Adrenal gland (tissue), 5 donors: Measurements from ENCODE around the gene LYSMD1.

ENCODE experiments used
- POLR2A ChIP-seq, 2 donors: fragments of 450-650 bp; IDR thresholded peaks; one replicate each; pipeline ENCODE4 v1.6.1; 2017; ENCODE audit warnings: antibody characterized with exemption in 2 of 2, mild to moderate bottlenecking in 2 of 2, moderate library complexity in 1 of 2
- TF ChIP-seq, protein P1 (sequence below), 6 experiments: fragments of 450-650 bp in 4 of 6; fragments of 200-600 bp in 2 of 6; sonication (generic) in 1 of 6; IDR thresholded peaks; 1 replicate in 5 of 6; 2 replicates in 1 of 6; pipeline versions ENCODE4 v1.5.1 to v1.8.0; 2016 to 2021; ENCODE audit warnings: antibody characterized with exemption in 6 of 6, mild to moderate bottlenecking in 2 of 6, moderate library complexity in 1 of 6
- donor health status: DM: no; HTN: no; CAD: no.

DNA sequence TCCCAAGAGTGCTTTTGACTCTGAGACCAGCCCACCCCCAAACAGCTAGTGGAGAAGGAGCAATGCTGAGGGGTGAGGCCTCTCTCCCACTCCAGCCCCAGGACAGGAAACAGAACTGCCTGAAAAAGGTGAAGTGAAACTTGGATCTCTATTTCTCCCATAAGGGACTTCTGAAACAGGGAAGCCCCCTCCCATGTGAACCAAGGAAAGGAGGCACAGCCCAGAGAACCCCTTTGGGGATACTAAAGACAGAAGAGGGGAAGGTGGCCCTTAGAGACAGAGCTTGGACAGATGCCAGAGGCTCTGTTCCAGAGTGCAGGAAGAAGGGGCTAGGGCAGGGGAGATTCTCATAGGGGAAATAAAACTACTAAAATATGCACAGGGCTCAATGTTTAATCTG is 6.3 kb downstream of the LYSMD1 start:
- TF ChIP-seq, protein P1, sequence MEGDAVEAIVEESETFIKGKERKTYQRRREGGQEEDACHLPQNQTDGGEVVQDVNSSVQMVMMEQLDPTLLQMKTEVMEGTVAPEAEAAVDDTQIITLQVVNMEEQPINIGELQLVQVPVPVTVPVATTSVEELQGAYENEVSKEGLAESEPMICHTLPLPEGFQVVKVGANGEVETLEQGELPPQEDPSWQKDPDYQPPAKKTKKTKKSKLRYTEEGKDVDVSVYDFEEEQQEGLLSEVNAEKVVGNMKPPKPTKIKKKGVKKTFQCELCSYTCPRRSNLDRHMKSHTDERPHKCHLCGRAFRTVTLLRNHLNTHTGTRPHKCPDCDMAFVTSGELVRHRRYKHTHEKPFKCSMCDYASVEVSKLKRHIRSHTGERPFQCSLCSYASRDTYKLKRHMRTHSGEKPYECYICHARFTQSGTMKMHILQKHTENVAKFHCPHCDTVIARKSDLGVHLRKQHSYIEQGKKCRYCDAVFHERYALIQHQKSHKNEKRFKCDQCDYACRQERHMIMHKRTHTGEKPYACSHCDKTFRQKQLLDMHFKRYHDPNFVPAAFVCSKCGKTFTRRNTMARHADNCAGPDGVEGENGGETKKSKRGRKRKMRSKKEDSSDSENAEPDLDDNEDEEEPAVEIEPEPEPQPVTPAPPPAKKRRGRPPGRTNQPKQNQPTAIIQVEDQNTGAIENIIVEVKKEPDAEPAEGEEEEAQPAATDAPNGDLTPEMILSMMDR (IDR thresholded peaks at IDR 0.05), result no peak
- TF ChIP-seq POLR2A (IDR thresholded peaks at IDR 0.05), result no peak
